ENCODE results near the gene APOH. TPM values are rescaled to one million over a fixed set of nuclear protein-coding genes. Genes with fewer than 3 reads are reported as not detected.

Gene APOH
- total and polyA plus RNA-seq, 7 donors, result 1.3 TPM; not detected in 6

- no peak for ATAC-seq
- Histone ChIP-seq H3K4me1 (no peaks in the 10 kb centered on the region), H3K4me3 (no peak overlapping the region), H3K9me3 (no peaks in the 10 kb centered on the region), H3K27me3 (ENCODE audit: insufficient read depth in 3 of 3, low read length in 2 of 3) (peaks cover 0 to 5% (median 3%) of the 10 kb centered on the region in 3 donors), H3K27ac (no peak overlapping the region), H3K36me3 (ENCODE audit: insufficient read depth in 1 of 2, low read depth in 1 of 2) (no peaks in the 10 kb centered on the region)
- no peak for DNase-seq
- intact Hi-C loops (cut with DNase I), result no loop called here
- WGBS, 3 donors, result 63 to 83% (median 70%) methylated on average over 3 of the region's 3 CpGs
- no peak for TF ChIP-seq CTCF (IDR thresholded peaks at IDR 0.05)
Measured at GRCh38 chr17:66215529-66215911, 13.7 kb downstream of the APOH start.

GRCh38 chr17:66214884-66215528 is 14.2 kb downstream of the APOH start:
- no peaks in the 10 kb centered on the region for H3K9me3 ChIP-seq
- 39 to 44% (median 44%) methylated on average over 5 of the region's 5 CpGs for whole genome bisulfite sequencing, 3 donors
- H3K27ac ChIP-seq, result no peak overlapping the region
- no peaks in the 10 kb centered on the region for H3K4me1 ChIP-seq
- no peak overlapping the region for H3K4me3 ChIP-seq
- no peaks in the 10 kb centered on the region for H3K36me3 ChIP-seq (ENCODE audit: insufficient read depth in 1 of 2, low read depth in 1 of 2)
- intact Hi-C loops (cut with DNase I), result no loop called here
- no peak for DNase-seq
- H3K27me3 ChIP-seq (ENCODE audit: insufficient read depth in 3 of 3, low read length in 2 of 3), result peaks cover 0 to 5% (median under 1%) of the 10 kb centered on the region in 3 donors
- ATAC-seq, result no peak
- no peak for TF ChIP-seq CTCF (IDR thresholded peaks at IDR 0.05)

DNA sequence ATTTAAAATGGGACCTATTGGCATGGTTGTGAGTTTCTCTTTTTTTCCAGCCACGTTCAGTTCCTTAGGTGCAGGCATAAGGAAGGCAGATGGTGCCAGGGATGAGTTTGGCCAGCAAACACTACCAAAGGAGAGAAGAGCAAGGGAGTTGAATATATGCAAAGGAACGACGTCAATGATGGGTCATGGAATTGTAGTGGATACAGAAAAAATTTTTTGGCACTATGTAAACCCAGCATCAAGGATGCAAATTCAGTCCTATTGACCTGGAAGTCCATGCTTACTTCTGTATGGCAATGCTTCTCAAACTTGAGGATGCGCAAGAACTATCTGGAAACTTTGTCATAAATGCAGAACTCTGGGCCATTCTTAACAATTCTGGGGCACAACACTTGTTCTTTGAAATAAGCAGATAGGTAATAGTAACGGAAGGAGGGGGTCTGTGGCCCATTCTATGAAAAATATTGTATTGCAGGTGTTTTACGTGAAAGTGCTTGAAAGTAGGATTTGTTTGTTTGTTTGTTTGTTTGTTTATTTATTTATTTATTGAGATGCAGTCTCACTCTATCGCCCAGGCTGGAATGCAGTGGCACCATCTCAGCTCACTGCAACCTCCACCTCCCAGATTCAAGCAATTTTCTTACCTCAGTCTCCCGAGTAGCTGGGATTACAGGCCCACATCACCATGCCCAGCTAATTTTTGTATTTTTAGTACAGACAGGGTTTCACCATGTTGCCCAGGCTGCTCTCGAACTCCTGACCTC is 18.0 kb downstream of the APOH start:
- WGBS, 3 donors, result 87 to 91% (median 90%) methylated on average over 9 of the region's 9 CpGs
- H3K27ac ChIP-seq, result no peak overlapping the region
- no peak for DNase-seq
- H3K27me3 ChIP-seq (ENCODE audit: insufficient read depth in 3 of 3, low read length in 2 of 3), result no peaks in the 10 kb centered on the region
- H3K9me3 ChIP-seq, result no peaks in the 10 kb centered on the region
- ATAC-seq, result no peak
- H3K4me3 ChIP-seq, result no peak overlapping the region
- no peaks in the 10 kb centered on the region for H3K4me1 ChIP-seq
- TF ChIP-seq CTCF (IDR thresholded peaks at IDR 0.05), result no peak
- intact Hi-C loops (cut with DNase I), result no loop called here
- no peaks in the 10 kb centered on the region for H3K36me3 ChIP-seq (ENCODE audit: insufficient read depth in 1 of 2, low read depth in 1 of 2)

DNA sequence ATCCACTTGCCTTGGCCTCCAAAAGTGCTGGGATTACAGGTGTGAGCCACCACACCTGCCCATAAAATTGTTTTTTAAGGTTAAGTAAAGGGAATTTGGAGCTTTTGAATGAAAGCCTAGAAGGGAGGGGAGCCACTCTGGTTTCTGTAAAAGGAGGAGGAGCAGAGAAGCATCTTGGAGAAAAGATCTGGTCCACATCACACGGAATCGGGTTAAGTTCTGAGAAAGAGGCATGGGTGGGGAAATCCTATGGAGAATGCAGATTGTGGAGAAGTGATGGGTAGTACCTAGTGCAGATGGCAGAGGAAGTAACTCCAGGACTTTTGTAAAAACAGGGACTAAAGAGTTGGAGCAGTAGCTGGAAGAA is 19.0 kb downstream of the APOH start:
- no peak for ATAC-seq
- H3K27me3 ChIP-seq (ENCODE audit: insufficient read depth in 3 of 3, low read length in 2 of 3), result no peaks in the 10 kb centered on the region
- H3K27ac ChIP-seq, result no peak overlapping the region
- H3K36me3 ChIP-seq (ENCODE audit: insufficient read depth in 1 of 2, low read depth in 1 of 2), result no peaks in the 10 kb centered on the region
- WGBS, 3 donors, result 82 to 90% (median 85%) methylated on average over 2 of the region's 2 CpGs
- H3K9me3 ChIP-seq, result no peaks in the 10 kb centered on the region
- TF ChIP-seq CTCF (IDR thresholded peaks at IDR 0.05), result no peak
- no peaks in the 10 kb centered on the region for H3K4me1 ChIP-seq
- no peak overlapping the region for H3K4me3 ChIP-seq
- intact Hi-C loops (cut with DNase I), result no loop called here
- DNase-seq, result no peak
